GM23338 (cell line): ENCODE results near the gene CPA1. TPM values are rescaled to one million over a fixed set of nuclear protein-coding genes. Genes with fewer than 3 reads are reported as not detected.
A peak's percentile ranks its signal among the peaks of the same experiment; 100 is the strongest.

ENCODE experiments used
- ATAC-seq: fragments of 200-7000 bp; cut with Tn5 transposase; 3 replicates; pipeline ENCODE4 v1.9.1; 2020
- DNase-seq: peaks from one replicate; pipeline ENCODE4 v3.0.0-alpha.2; 2015; ENCODE audit warnings: low spot score
- H2AFZ ChIP-seq: fragments of 200-600 bp; sonication (generic); 2 replicates; pipeline ENCODE4 v1.8.0; 2016; ENCODE audit warnings: antibody characterized with exemption, mild to moderate bottlenecking, moderate library complexity
- H3F3A ChIP-seq: fragments of 200-600 bp; sonication (generic); replicated peaks from 2 replicates; pipeline ENCODE4 v1.8.0; 2017; ENCODE audit warnings: antibody characterized with exemption, mixed run types, low read depth
- H3K27ac ChIP-seq: fragments of 200-600 bp; sonication (generic); 2 replicates; pipeline ENCODE4 v1.6.1; 2016; ENCODE audit warnings: low read depth
- H3K27me3 ChIP-seq: fragments of 200-600 bp; sonication (generic); 2 replicates; pipeline ENCODE4 v1.8.0; 2016; ENCODE audit warnings: mild to moderate bottlenecking, mixed run types, moderate library complexity; ENCODE audit not compliant: insufficient read depth
- H3K36me3 ChIP-seq: fragments of 200-600 bp; sonication (generic); 2 replicates; pipeline ENCODE4 v1.8.0; 2016; ENCODE audit warnings: mild to moderate bottlenecking; ENCODE audit not compliant: insufficient read depth
- H3K4me1 ChIP-seq: fragments of 200-600 bp; sonication (generic); 2 replicates; pipeline ENCODE4 v1.8.0; 2016; ENCODE audit warnings: mild to moderate bottlenecking, moderate library complexity; ENCODE audit not compliant: insufficient read depth
- H3K4me2 ChIP-seq: fragments of 200-600 bp; sonication (generic); 2 replicates; pipeline ENCODE4 v1.7.1; 2017; ENCODE audit warnings: mixed run types
- H3K4me3 ChIP-seq: fragments of 200-600 bp; sonication (generic); 2 replicates; pipeline ENCODE4 v1.6.1; 2016; ENCODE audit warnings: mixed run types
- H3K79me2 ChIP-seq: fragments of 200-600 bp; sonication (generic); replicated peaks from 2 replicates; pipeline ENCODE4 v1.8.0; 2017; ENCODE audit warnings: mild to moderate bottlenecking; ENCODE audit not compliant: insufficient read depth
- H3K9me2 ChIP-seq: fragments of 200-600 bp; sonication (generic); 2 replicates; pipeline ENCODE4 v1.8.0; 2017; ENCODE audit not compliant: insufficient read depth
- H4K20me1 ChIP-seq: fragments of 200-600 bp; sonication (generic); replicated peaks from 2 replicates; pipeline ENCODE4 v1.8.0; 2017; ENCODE audit warnings: mild to moderate bottlenecking; ENCODE audit not compliant: insufficient read depth
- H3K27ac Mint-ChIP-seq: 2 replicates; pipeline ENCODE4 v1.8.0; 2020; ENCODE audit warnings: inconsistent platforms, mild to moderate bottlenecking, moderate library complexity, mixed read lengths
- H3K27me3 Mint-ChIP-seq: 3 replicates; pipeline ENCODE4 v1.8.0; 2022; ENCODE audit warnings: low read depth, mild to moderate bottlenecking, moderate library complexity, mixed read lengths, inconsistent platforms; ENCODE audit not compliant: insufficient read depth, poor library complexity
- H3K36me3 Mint-ChIP-seq: 3 replicates; pipeline ENCODE4 v1.8.0; 2021; ENCODE audit warnings: low read depth, mild to moderate bottlenecking, inconsistent platforms, moderate library complexity, mixed read lengths
- H3K4me1 Mint-ChIP-seq: 3 replicates; pipeline ENCODE4 v1.8.0; 2020; ENCODE audit warnings: mild to moderate bottlenecking, inconsistent platforms, mixed read lengths
- H3K4me3 Mint-ChIP-seq: 3 replicates; pipeline ENCODE4 v1.8.0; 2021; ENCODE audit warnings: moderate library complexity, mild to moderate bottlenecking, inconsistent platforms, mixed read lengths
- H3K9me3 Mint-ChIP-seq: 3 replicates; pipeline ENCODE4 v1.8.0; 2020; ENCODE audit warnings: moderate library complexity, mild to moderate bottlenecking, inconsistent platforms, mixed read lengths
- CREB1 ChIP-seq: fragments of 250-450 bp; sonication (Bioruptor Pico); IDR thresholded peaks from 2 replicates; pipeline ENCODE4 v1.5.0; 2020; ENCODE audit warnings: low read depth, mild to moderate bottlenecking, moderate library complexity
- CTCF ChIP-seq, 2 experiments: fragments of 200-600 bp in 1 of 2; sonication (generic) in 1 of 2; conservative IDR thresholded peaks; 2 replicates each; pipeline versions ENCODE4 v1.5.1 to v1.6.1; 2016 to 2017; ENCODE audit warnings: antibody characterized with exemption in 2 of 2, low read depth in 2 of 2, mild to moderate bottlenecking in 2 of 2, moderate library complexity in 1 of 2
- ETS1 ChIP-seq: IDR thresholded peaks from 2 replicates; pipeline ENCODE4 v1.6.1; 2016; ENCODE audit warnings: antibody characterized with exemption
- EZH2 ChIP-seq: fragments of 200-600 bp; sonication (generic); IDR thresholded peaks from one replicate; pipeline ENCODE4 v1.8.0; 2017; ENCODE audit warnings: antibody characterized with exemption, mild to moderate bottlenecking, low read depth; ENCODE audit not compliant: unreplicated experiment
- EZH2phosphoT487 ChIP-seq: fragments of 200-600 bp; sonication (generic); IDR thresholded peaks from one replicate; pipeline ENCODE4 v1.8.1; 2018; ENCODE audit warnings: antibody characterized with exemption; ENCODE audit not compliant: unreplicated experiment
- NANOG ChIP-seq: IDR thresholded peaks from 2 replicates; pipeline ENCODE4 v1.6.1; 2016; ENCODE audit warnings: antibody characterized with exemption, borderline replicate concordance
- STAT1 ChIP-seq: IDR thresholded peaks from one replicate; pipeline ENCODE4 v1.6.1; 2016; ENCODE audit warnings: antibody characterized with exemption; ENCODE audit not compliant: unreplicated experiment
- ZNF114 ChIP-seq: fragments of 250-450 bp; sonication (Bioruptor Pico); IDR thresholded peaks from 2 replicates; pipeline ENCODE4 v1.5.0; 2020; ENCODE audit warnings: mild to moderate bottlenecking, moderate library complexity
- ZNF331 ChIP-seq: fragments of 250-450 bp; sonication (Bioruptor Pico); IDR thresholded peaks from 2 replicates; pipeline ENCODE4 v1.5.0; 2020; ENCODE audit warnings: low read depth, mild to moderate bottlenecking, moderate library complexity
- polyA plus RNA-seq: library from polyadenylated mRNA; unstranded; fragments of >200 nt; fragmentation: Nextera tagmentation; extraction: Ambion mirVana; gene quantifications from 2 replicates; pipeline ENCODE4 v1.2.1, GENCODE V29; 2016
- total RNA-seq: library from RNA; depleted of rRNA; stranded (reverse); fragments of >200 nt; shearing (Covaris generic); gene quantifications from 2 replicates; pipeline ENCODE4 v1.2.3, GENCODE V29; 2014

CPA1 gene
- total and polyA plus RNA-seq, 2 experiments from 2014 or later, result not detected

- no peak overlapping the region for H3K4me3 Mint-ChIP-seq
- H3K27me3 Mint-ChIP-seq, result peaks cover 16% of the 10 kb centered on the region
- no peak overlapping the region for H3K27ac Mint-ChIP-seq
- H3K36me3 Mint-ChIP-seq, result peaks cover 13% of the 10 kb centered on the region; the same call in 2 of the 3 replicates
- Histone ChIP-seq H3F3A (no peaks in the 10 kb centered on the region), H3K27ac (no peak overlapping the region), H3K36me3 (no peaks in the 10 kb centered on the region), H3K4me3 (no peak overlapping the region), H3K27me3 (no peaks in the 10 kb centered on the region), H3K4me1 (peaks cover 6% of the 10 kb centered on the region), H3K9me2 (0 out of 2 replicates have a peak, but pooled peaks cover 5% of the 10 kb centered on the region), H3K79me2 (no peaks in the 10 kb centered on the region), H3K4me2 (no peak overlapping the region), H2AFZ (0 out of 2 replicates have a peak overlapping the region, but pooled peaks have one; percentile 32), H4K20me1 (no peaks in the 10 kb centered on the region)
- H3K9me3 Mint-ChIP-seq, result peaks cover 19% of the 10 kb centered on the region
- H3K4me1 Mint-ChIP-seq, result peaks cover 18% of the 10 kb centered on the region
- no peak for DNase-seq
- ATAC-seq, result no peak
- peak in 1 of 2 experiments; percentile 22; a peak in 1 of 4 replicates for TF ChIP-seq CTCF (conservative IDR thresholded peaks at IDR 0.05; ENCODE audit: low read depth in 2 of 2)
- no peak for TF ChIP-seq NANOG
- no peak for TF ChIP-seq ZNF331 (CRISPR knock-in tag)
Measured at GRCh38 chr7:130358471-130358870, 21.8 kb upstream of the CPA1 start.

- Histone ChIP-seq H3K27ac (no peak overlapping the region), H3K4me2 (no peak overlapping the region), H3K9me2 (0 out of 2 replicates have a peak, but pooled peaks cover 5% of the 10 kb centered on the region), H3F3A (no peaks in the 10 kb centered on the region), H4K20me1 (no peaks in the 10 kb centered on the region), H3K27me3 (no peaks in the 10 kb centered on the region), H3K4me3 (no peak overlapping the region), H2AFZ (no peak overlapping the region), H3K79me2 (no peaks in the 10 kb centered on the region), H3K4me1 (peaks cover 6% of the 10 kb centered on the region), H3K36me3 (no peaks in the 10 kb centered on the region)
- H3K27me3 Mint-ChIP-seq, result peaks cover 13% of the 10 kb centered on the region
- peaks cover 19% of the 10 kb centered on the region for H3K9me3 Mint-ChIP-seq
- peaks cover 13% of the 10 kb centered on the region; the same call in 2 of the 3 replicates for H3K36me3 Mint-ChIP-seq
- H3K27ac Mint-ChIP-seq, result no peak overlapping the region
- no peak overlapping the region for H3K4me3 Mint-ChIP-seq
- TF ChIP-seq CREB1 (CRISPR knock-in tag) (no peak), ETS1 (no peak), EZH2 (no peak), ZNF114 (no peak), STAT1 (no peak), EZH2phosphoT487 (no peak)
- ATAC-seq, result no peak
- peaks cover 16% of the 10 kb centered on the region for H3K4me1 Mint-ChIP-seq
- DNase-seq, result no peak
Measured at GRCh38 chr7:130359276-130359857, 20.9 kb upstream of the CPA1 start.
